K562 (cell line): ENCODE data around the gene NELFE.

Experiments
- ATF7 ChIP-seq: fragments of 450-650 bp; IDR thresholded peaks from 2 replicates; pipeline ENCODE4 v1.7.1; 2014; ENCODE audit warnings: mild to moderate bottlenecking, moderate library complexity
- CHD4 ChIP-seq: fragments of 200-600 bp; sonication (generic); IDR thresholded peaks from 3 replicates; pipeline ENCODE4 v1.6.1; 2012; ENCODE audit warnings: low read depth, mild to moderate bottlenecking, mixed read lengths, low read length, inconsistent platforms; ENCODE audit not compliant: insufficient read depth, insufficient replicate concordance, poor library complexity, severe bottlenecking
- CTCF ChIP-seq, 3 experiments: IDR thresholded peaks in 2 of 3; conservative IDR thresholded peaks in 1 of 3; 2 replicates each; pipeline ENCODE4 v1.5.1; 2011 to 2012; ENCODE audit warnings: low read length in 3 of 3, mild to moderate bottlenecking in 3 of 3, control low read depth in 2 of 3, improper control_type of control experiment in 1 of 3, inconsistent platforms in 1 of 3, low read depth in 1 of 3, mixed read lengths in 1 of 3, moderate library complexity in 1 of 3; ENCODE audit not compliant: insufficient read depth in 2 of 3
- EP300 ChIP-seq: IDR thresholded peaks from 2 replicates; pipeline ENCODE4 v1.6.1; 2012; ENCODE audit warnings: low read length, improper control_type of control experiment
- ETV6 ChIP-seq, 3 experiments: fragments of 150-350 bp in 1 of 3; sonication (generic) in 1 of 3; formaldehyde crosslinking in 1 of 3; IDR thresholded peaks; 2 replicates each; pipeline versions ENCODE4 v1.6.1 to v1.8.0; 2014 to 2022; ENCODE audit warnings: borderline replicate concordance in 2 of 3, low read depth in 2 of 3, antibody characterized with exemption in 1 of 3, low read length in 1 of 3, mild to moderate bottlenecking in 1 of 3, missing genetic modification reagents in 1 of 3
- FUS ChIP-seq: fragments of 200-400 bp; formaldehyde crosslinking; optimal IDR thresholded peaks from 2 replicates; pipeline ENCODE3; 2017; ENCODE audit warnings: low read depth, low read length
- HMBOX1 ChIP-seq: sonication (generic); IDR thresholded peaks from 2 replicates; pipeline ENCODE4 v1.6.1; 2016
- POLR2A ChIP-seq: fragments of 450-650 bp; conservative IDR thresholded peaks from 2 replicates; pipeline ENCODE4 v1.6.1; 2016
- RBM39 ChIP-seq: fragments of 200-400 bp; formaldehyde crosslinking; optimal IDR thresholded peaks from 2 replicates; pipeline ENCODE3; 2018; ENCODE audit warnings: low read depth, low read length
- TEAD4 ChIP-seq, 2 experiments: sonication (generic) in 1 of 2; formaldehyde crosslinking in 1 of 2; IDR thresholded peaks; 2 replicates each; pipeline versions ENCODE4 v1.6.1 to v1.8.0; 2012 to 2022; ENCODE audit warnings: borderline replicate concordance in 1 of 2, inconsistent platforms in 1 of 2, low read length in 1 of 2, mild to moderate bottlenecking in 1 of 2, missing genetic modification reagents in 1 of 2
- ZNF282 ChIP-seq: sonication (generic); formaldehyde crosslinking; IDR thresholded peaks from 2 replicates; pipeline ENCODE4 v1.8.1; 2023; ENCODE audit warnings: missing genetic modification reagents
- ZNF311 ChIP-seq: fragments of 250-450 bp; sonication (Bioruptor Pico); IDR thresholded peaks from 2 replicates; pipeline ENCODE4 v1.4.0; 2020; ENCODE audit warnings: mild to moderate bottlenecking, moderate library complexity
- TF ChIP-seq, protein P1 (sequence below): sonication (generic); formaldehyde crosslinking; IDR thresholded peaks from 2 replicates; pipeline ENCODE4 v1.5.0; 2020; ENCODE audit warnings: missing genetic modification reagents

GRCh38 chr6:31927242-31927862, 31.4 kb downstream of the NELFE start, which contains the start of gene C2:
- no peak for TF ChIP-seq EP300
- TF ChIP-seq POLR2A, result no peak
- TF ChIP-seq ETV6 (IDR thresholded peaks at IDR 0.05; ENCODE audit: borderline replicate concordance in 1 of 2, low read depth in 2 of 2, low read length in 1 of 2), result no peak
- TF ChIP-seq ETV6 (CRISPR knock-in tag; IDR thresholded peaks at IDR 0.05; ENCODE audit: borderline replicate concordance), result no peak
- TF ChIP-seq CTCF (IDR thresholded peaks at IDR 0.05 in 2 of 3, conservative IDR thresholded peaks at IDR 0.05 in 1 of 3; ENCODE audit: insufficient read depth in 2 of 3, low read depth in 1 of 3, low read length in 3 of 3), result no peak
- no peak for TF ChIP-seq FUS
- no peak for TF ChIP-seq CHD4
- no peak for TF ChIP-seq TEAD4 (IDR thresholded peaks at IDR 0.05; ENCODE audit: low read length)
- TF ChIP-seq TEAD4 (CRISPR knock-in tag; IDR thresholded peaks at IDR 0.05; ENCODE audit: borderline replicate concordance), result no peak
- no peak for TF ChIP-seq HMBOX1
- no peak for TF ChIP-seq ZNF282 (CRISPR knock-in tag)
- TF ChIP-seq ZNF311 (CRISPR knock-in tag), result no peak
- TF ChIP-seq, protein P1, sequence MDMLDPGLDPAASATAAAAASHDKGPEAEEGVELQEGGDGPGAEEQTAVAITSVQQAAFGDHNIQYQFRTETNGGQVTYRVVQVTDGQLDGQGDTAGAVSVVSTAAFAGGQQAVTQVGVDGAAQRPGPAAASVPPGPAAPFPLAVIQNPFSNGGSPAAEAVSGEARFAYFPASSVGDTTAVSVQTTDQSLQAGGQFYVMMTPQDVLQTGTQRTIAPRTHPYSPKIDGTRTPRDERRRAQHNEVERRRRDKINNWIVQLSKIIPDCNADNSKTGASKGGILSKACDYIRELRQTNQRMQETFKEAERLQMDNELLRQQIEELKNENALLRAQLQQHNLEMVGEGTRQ (CRISPR knock-in tag), result no peak
- TF ChIP-seq RBM39, result no peak
- TF ChIP-seq ATF7, result no peak
